Adrenal gland (tissue), 5 donors: ENCODE measurements around the gene AKR1D1.

Source experiments
- CTCF ChIP-seq, 6 experiments: fragments of 450-650 bp in 4 of 6; fragments of 200-600 bp in 2 of 6; sonication (generic) in 1 of 6; IDR thresholded peaks; 1 replicate in 5 of 6; 2 replicates in 1 of 6; pipeline versions ENCODE4 v1.5.1 to v1.8.0; 2016 to 2021; ENCODE audit warnings: antibody characterized with exemption in 6 of 6, mild to moderate bottlenecking in 2 of 6, moderate library complexity in 1 of 6
- POLR2A ChIP-seq, 2 donors: fragments of 450-650 bp; IDR thresholded peaks; one replicate each; pipeline ENCODE4 v1.6.1; 2017; ENCODE audit warnings: antibody characterized with exemption in 2 of 2, mild to moderate bottlenecking in 2 of 2, moderate library complexity in 1 of 2
- donor health status: DM: no; HTN: no; CAD: no.

- TF ChIP-seq CTCF (IDR thresholded peaks at IDR 0.05) = no peak
- no peak for TF ChIP-seq POLR2A (IDR thresholded peaks at IDR 0.05)
These were observed 51.7 kb downstream of the AKR1D1 start for GRCh38 chr7:138127996-138128395.
